Panc1 (cell line): Measurements from ENCODE around the gene PPTC7. TPM values are rescaled to one million over a fixed set of nuclear protein-coding genes. Genes with fewer than 3 reads are reported as not detected.

Source experiments
- ATAC-seq: fragments of 200-7000 bp; cut with Tn5 transposase; 2 replicates; pipeline ENCODE4 v1.9.1; 2020; ENCODE audit warnings: mild to moderate bottlenecking, moderate library complexity
- BruUV-seq: library from RNA; stranded (reverse); fragments of 400-500 nt; replicated peaks from 2 replicates; lab custom pipeline; 2021; lab: Mats Ljungman, UMichigan
- CTCF ChIA-PET: fragments of 300-600 bp; sonication (Branson Sonifier 250); formaldehyde crosslinking; loops from one replicate; lab custom pipeline; 2022; ENCODE audit warnings: antibody characterized with exemption; lab: Charles Lee
- POLR2A ChIA-PET: fragments of 300-600 bp; sonication (Branson Sonifier 250); formaldehyde crosslinking; loops from one replicate; lab custom pipeline; 2022; ENCODE audit warnings: antibody characterized with exemption; lab: Charles Lee
- DNase-seq: peaks from one replicate; pipeline ENCODE4 v3.0.0-alpha.2; 2010; ENCODE audit warnings: low read depth, low spot score
- H3K27ac ChIP-seq: 2 replicates; pipeline ENCODE4 v1.5.1; 2011; ENCODE audit warnings: mild to moderate bottlenecking, low read length, inconsistent platforms
- H3K27me3 ChIP-seq: fragments of 200-500 bp; sonication (Bioruptor generic); 2 replicates; pipeline ENCODE4 v1.6.0; 2014; ENCODE audit warnings: low read length, inconsistent platforms; ENCODE audit not compliant: control insufficient read depth, insufficient read depth
- H3K36me3 ChIP-seq: fragments of 200-500 bp; sonication (Bioruptor generic); 2 replicates; pipeline ENCODE4 v1.5.1; 2014; ENCODE audit warnings: inconsistent platforms, mild to moderate bottlenecking, low read length, moderate library complexity; ENCODE audit not compliant: control insufficient read depth, insufficient read depth
- H3K4me1 ChIP-seq: 2 replicates; pipeline ENCODE4 v1.5.1; 2011; ENCODE audit warnings: inconsistent platforms, mild to moderate bottlenecking, low read length, moderate library complexity; ENCODE audit not compliant: control insufficient read depth, insufficient read depth
- H3K4me3 ChIP-seq, 2 experiments: 2 replicates each; pipeline ENCODE4 v1.5.1; 2011 to 2012; ENCODE audit warnings: low read depth in 2 of 2, low read length in 2 of 2, mild to moderate bottlenecking in 2 of 2, inconsistent platforms in 1 of 2, moderate library complexity in 1 of 2
- H3K9me3 ChIP-seq: fragments of 200-500 bp; sonication (Bioruptor generic); 2 replicates; pipeline ENCODE4 v1.5.1; 2014; ENCODE audit warnings: low read depth, mild to moderate bottlenecking, inconsistent platforms, low read length, moderate library complexity; ENCODE audit not compliant: control insufficient read depth, insufficient read depth
- CTCF ChIP-seq: fragments of 450-650 bp; IDR thresholded peaks from 2 replicates; pipeline ENCODE4 v1.5.1; 2017; ENCODE audit warnings: mild to moderate bottlenecking
- POLR2AphosphoS5 ChIP-seq: IDR thresholded peaks from 2 replicates; pipeline ENCODE4 v1.6.1; 2012; ENCODE audit warnings: mild to moderate bottlenecking, low read depth, low read length, moderate library complexity
- REST ChIP-seq, 2 experiments: IDR thresholded peaks; 2 replicates each; pipeline ENCODE4 v1.6.1; 2011 to 2012; ENCODE audit warnings: low read depth in 2 of 2, control low read depth in 1 of 2, low read length in 1 of 2, mild to moderate bottlenecking in 1 of 2, moderate library complexity in 1 of 2; ENCODE audit not compliant: insufficient read depth in 1 of 2
- SIN3A ChIP-seq: IDR thresholded peaks from 2 replicates; pipeline ENCODE4 v1.6.1; 2012; ENCODE audit warnings: low read depth, mild to moderate bottlenecking, low read length, moderate library complexity, borderline replicate concordance; ENCODE audit not compliant: insufficient read depth
- TCF7L2 ChIP-seq: IDR thresholded peaks from 2 replicates; pipeline ENCODE4 v1.6.1; 2011; ENCODE audit warnings: mild to moderate bottlenecking, low read depth, low read length, inconsistent platforms
- in situ Hi-C: cut with HindIII; loops from 2 replicates; pipeline ENCODE4 v1.10.0; 2016; ENCODE audit warnings: low sequenced_read_pairs, low pct_unique_long_range_greater_than_20kb
- intact Hi-C: fragments of 100-400 bp; cut with micrococcal nuclease; formaldehyde crosslinking; loops from one replicate; pipeline ENCODE4 v1.10.0; 2022; ENCODE audit not compliant: unreplicated experiment
- total RNA-seq: library from RNA; stranded (reverse); gene quantifications from one replicate; pipeline ENCODE4 v1.2.1, GENCODE V29; 2021; ENCODE audit not compliant: unreplicated experiment

The PPTC7 gene
- total RNA-seq, 1 experiment from 2014 or later = 18.4 TPM

- Histone ChIP-seq H3K36me3 (no peaks in the 10 kb centered on the region), H3K4me1 (no peaks in the 10 kb centered on the region), H3K27ac (no peak overlapping the region), H3K9me3 (no peaks in the 10 kb centered on the region), H3K4me3 (no peak overlapping the region), H3K27me3 (no peaks in the 10 kb centered on the region)
- no peak for TF ChIP-seq SIN3A
- TF ChIP-seq CTCF = no peak
- no peak for TF ChIP-seq REST (IDR thresholded peaks at IDR 0.05; ENCODE audit: insufficient read depth in 1 of 2, low read depth in 2 of 2, low read length in 1 of 2)
- no peak for TF ChIP-seq TCF7L2
- no peak for TF ChIP-seq POLR2AphosphoS5
- in situ Hi-C loops = no loop called here
- BruUV-seq = no TSS peak
- ATAC-seq = no peak
- DNase-seq = no peak
- CTCF ChIA-PET = no interaction called here
- POLR2A ChIA-PET = no interaction called here
- intact Hi-C loops = no loop called here
Measured at GRCh38 chr12:110554184-110554583, 28.9 kb downstream of the PPTC7 start.

GRCh38 chr12:110550981-110551380 is 32.1 kb downstream of the PPTC7 start:
- Histone ChIP-seq H3K9me3 (no peaks in the 10 kb centered on the region), H3K27me3 (no peaks in the 10 kb centered on the region), H3K4me1 (0 out of 2 replicates have a peak, but pooled peaks cover 3% of the 10 kb centered on the region), H3K4me3 (no peak overlapping the region), H3K36me3 (no peaks in the 10 kb centered on the region), H3K27ac (no peak overlapping the region)
- BruUV-seq = no TSS peak
- ChIA-PET CTCF (interaction anchor here (2.2 kb wide), 1 partner anchor 50 kb away, joined by 11 read pairs; no protein-coding TSS in a partner anchor), POLR2A (no interaction called here)
- TF ChIP-seq SIN3A = no peak
- no peak for TF ChIP-seq REST (IDR thresholded peaks at IDR 0.05; ENCODE audit: insufficient read depth in 1 of 2, low read depth in 2 of 2, low read length in 1 of 2)
- TF ChIP-seq CTCF = no peak
- TF ChIP-seq TCF7L2 = no peak
- no peak for TF ChIP-seq POLR2AphosphoS5
- in situ Hi-C loops (no loop called here), intact Hi-C loops (no loop called here)
- DNase-seq (no peak), ATAC-seq (no peak)
